Limb (tissue), 2 donors: ENCODE data around the gene PANX2.
"Not testable (repeated sequence)": the region's sequence is repeated elsewhere in the genome, so short reads cannot be mapped to it uniquely, and the experiment has no call there.

Source experiments
- DNase-seq, 2 donors: peaks; one replicate each; pipeline ENCODE4 v3.0.0-alpha.2; 2016; ENCODE audit errors: extremely low spot score in 2 of 2

Gene PANX2

GRCh38 chr22:50147258-50148165 is 23.0 kb upstream of the PANX2 start:
- not testable (repeated sequence) for DNase-seq

- no peak for DNase-seq
Observed at GRCh38 chr22:50148166-50148500, 22.4 kb upstream of the PANX2 start.

GRCh38 chr22:50148991-50149721 is 21.4 kb upstream of the PANX2 start:
- DNase-seq: no peak

GRCh38 chr22:50150161-50151129 is 20.1 kb upstream of the PANX2 start:
- no peak for DNase-seq

GRCh38 chr22:50151571-50152537 is 18.7 kb upstream of the PANX2 start:
- DNase-seq: no peak

- DNase-seq: no peak
Observed at GRCh38 chr22:50153056-50153755, 17.3 kb upstream of the PANX2 start.

GRCh38 chr22:50153756-50154140 is 16.8 kb upstream of the PANX2 start:
- no peak for DNase-seq

- no peak for DNase-seq
Observed at GRCh38 chr22:50157709-50158375, 12.7 kb upstream of the PANX2 start.

GRCh38 chr22:50160947-50161346 is 9.6 kb upstream of the PANX2 start:
- DNase-seq: no peak

- no peak for DNase-seq
Observed at GRCh38 chr22:50161508-50162390, 8.8 kb upstream of the PANX2 start.

GRCh38 chr22:50162391-50162956 is 8.1 kb upstream of the PANX2 start:
- DNase-seq: no peak

- no peak for DNase-seq
Observed at GRCh38 chr22:50165436-50166123, 5.0 kb upstream of the PANX2 start.

GRCh38 chr22:50167689-50168489 is 2.6 kb upstream of the PANX2 start:
- no peak for DNase-seq

GRCh38 chr22:50168490-50169180 is 1.9 kb upstream of the PANX2 start:
- not testable (repeated sequence) for DNase-seq

- DNase-seq: no peak
Observed at GRCh38 chr22:50169181-50169759, 1.3 kb upstream of the PANX2 start.
